PC-3 (cell line): ENCODE data around the gene MPZL1.

Source experiments
- EZH2 ChIP-seq: fragments of 300-600 bp; sonication (generic); IDR thresholded peaks from one replicate; pipeline ENCODE4 v1.6.1; 2017; ENCODE audit warnings: antibody characterized with exemption, mild to moderate bottlenecking, low read length; ENCODE audit not compliant: unreplicated experiment
- EZH2phosphoT487 ChIP-seq: fragments of 300-600 bp; sonication (generic); IDR thresholded peaks from 2 replicates; pipeline ENCODE4 v1.6.1; 2018; ENCODE audit warnings: mild to moderate bottlenecking, antibody characterized with exemption, low read length, borderline replicate concordance
- TF ChIP-seq, protein P1 (sequence below): fragments of 300-600 bp; sonication (generic); conservative IDR thresholded peaks from 2 replicates; pipeline ENCODE4 v1.5.1; 2017; ENCODE audit warnings: antibody characterized with exemption, low read depth, mild to moderate bottlenecking, low read length

DNA sequence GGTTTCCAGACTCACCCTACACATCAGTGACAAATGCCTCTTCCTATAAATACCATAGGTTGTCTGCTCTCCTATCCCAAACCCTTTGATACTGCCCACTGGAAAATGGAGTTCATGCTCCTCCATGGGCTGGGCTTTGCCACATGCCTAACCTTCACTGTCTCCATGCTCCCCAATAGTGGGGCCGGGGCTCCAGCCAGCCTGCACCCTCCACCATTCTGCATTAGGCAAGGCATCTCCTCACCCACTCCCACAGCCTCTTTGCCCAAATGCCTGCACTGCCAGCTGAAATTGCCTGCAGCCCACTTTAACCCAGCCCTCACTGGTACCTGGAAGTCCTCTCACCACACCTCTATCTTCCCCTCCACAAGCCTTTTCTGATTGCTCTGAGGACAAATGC is 18.2 kb upstream of the MPZL1 start:
- TF ChIP-seq, protein P1, sequence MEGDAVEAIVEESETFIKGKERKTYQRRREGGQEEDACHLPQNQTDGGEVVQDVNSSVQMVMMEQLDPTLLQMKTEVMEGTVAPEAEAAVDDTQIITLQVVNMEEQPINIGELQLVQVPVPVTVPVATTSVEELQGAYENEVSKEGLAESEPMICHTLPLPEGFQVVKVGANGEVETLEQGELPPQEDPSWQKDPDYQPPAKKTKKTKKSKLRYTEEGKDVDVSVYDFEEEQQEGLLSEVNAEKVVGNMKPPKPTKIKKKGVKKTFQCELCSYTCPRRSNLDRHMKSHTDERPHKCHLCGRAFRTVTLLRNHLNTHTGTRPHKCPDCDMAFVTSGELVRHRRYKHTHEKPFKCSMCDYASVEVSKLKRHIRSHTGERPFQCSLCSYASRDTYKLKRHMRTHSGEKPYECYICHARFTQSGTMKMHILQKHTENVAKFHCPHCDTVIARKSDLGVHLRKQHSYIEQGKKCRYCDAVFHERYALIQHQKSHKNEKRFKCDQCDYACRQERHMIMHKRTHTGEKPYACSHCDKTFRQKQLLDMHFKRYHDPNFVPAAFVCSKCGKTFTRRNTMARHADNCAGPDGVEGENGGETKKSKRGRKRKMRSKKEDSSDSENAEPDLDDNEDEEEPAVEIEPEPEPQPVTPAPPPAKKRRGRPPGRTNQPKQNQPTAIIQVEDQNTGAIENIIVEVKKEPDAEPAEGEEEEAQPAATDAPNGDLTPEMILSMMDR = no peak
- TF ChIP-seq EZH2 (no peak), EZH2phosphoT487 (no peak)
